GM18873 (cell line): ENCODE measurements around the gene XKR7.

Experiments used
- ATAC-seq: cut with Tn5 transposase; IDR thresholded peaks from one replicate; pipeline ENCODE4 v1.9.1; 2021; ENCODE audit warnings: mild to moderate bottlenecking, moderate library complexity, moderate number of reproducible peaks; ENCODE audit not compliant: unreplicated experiment, low FRiP score

XKR7 gene

DNA sequence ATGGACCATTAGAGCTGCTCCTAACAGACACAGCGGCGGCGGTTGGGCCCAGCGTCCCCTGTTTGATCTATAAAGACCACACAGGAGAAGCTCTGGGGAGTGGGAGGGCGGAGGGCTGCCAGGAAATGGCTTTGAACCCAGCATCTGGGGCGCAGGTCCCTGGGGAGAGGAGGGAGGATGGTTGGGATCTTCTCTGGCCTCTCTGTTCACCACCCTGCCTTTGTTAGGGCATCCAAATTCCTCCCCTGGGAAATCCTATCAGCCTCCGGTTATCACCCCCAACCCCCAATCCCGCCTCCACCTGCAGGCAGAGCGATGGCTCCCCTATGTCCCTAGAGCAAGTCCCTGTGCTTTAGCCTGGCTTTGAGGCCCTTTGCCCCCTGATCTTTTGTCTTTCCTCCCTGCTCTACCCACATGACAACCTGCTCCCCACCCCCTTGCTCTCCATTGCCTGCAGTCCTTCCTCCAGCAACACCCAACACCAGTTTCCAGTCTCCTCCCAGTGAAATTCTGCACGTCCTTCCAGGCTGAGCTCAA lies 7.1 kb downstream of the XKR7 start:
- ATAC-seq, result no peak

DNA sequence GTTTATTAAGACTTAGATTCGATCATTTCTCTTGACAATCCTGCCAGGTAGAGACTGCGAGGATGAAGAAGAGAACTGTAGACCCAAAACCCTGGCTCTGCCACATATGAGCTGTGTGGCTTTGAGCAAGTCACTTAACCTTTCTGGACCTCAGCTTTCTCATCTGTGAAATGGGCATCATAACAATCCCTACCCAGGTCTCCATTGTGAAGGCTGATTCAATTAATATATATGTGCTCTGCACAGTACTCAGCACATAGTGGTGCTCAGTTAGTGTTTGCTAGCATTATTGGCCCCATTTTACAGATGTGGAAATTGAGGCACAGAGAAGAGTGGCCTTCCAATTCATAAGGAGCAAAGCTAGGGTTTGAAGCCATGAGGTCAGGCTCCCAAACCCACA lies 7.9 kb downstream of the XKR7 start:
- no peak for ATAC-seq

DNA sequence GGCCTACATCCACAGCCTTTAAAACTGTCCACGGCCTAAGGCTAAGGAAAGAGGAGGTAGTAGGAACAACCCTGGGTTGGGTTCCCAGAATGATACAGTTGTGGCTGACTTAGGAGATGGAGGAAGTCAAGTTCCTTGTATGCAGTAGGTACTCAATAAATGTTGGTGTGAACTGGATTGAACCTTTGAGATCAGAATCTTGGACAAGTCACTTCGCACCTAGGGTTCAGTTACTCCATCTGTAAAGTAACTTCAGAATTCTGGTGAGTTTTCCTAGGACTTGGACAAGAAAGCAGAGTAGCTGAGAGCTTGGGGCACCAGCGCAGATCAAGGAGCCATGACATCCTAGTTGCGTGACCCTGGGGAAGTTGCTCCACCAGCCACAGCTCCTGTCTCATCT lies 9.1 kb downstream of the XKR7 start:
- no peak for ATAC-seq

GRCh38 chr20:31979713-31980426 lies 11.9 kb downstream of the XKR7 start:
- no peak for ATAC-seq

DNA sequence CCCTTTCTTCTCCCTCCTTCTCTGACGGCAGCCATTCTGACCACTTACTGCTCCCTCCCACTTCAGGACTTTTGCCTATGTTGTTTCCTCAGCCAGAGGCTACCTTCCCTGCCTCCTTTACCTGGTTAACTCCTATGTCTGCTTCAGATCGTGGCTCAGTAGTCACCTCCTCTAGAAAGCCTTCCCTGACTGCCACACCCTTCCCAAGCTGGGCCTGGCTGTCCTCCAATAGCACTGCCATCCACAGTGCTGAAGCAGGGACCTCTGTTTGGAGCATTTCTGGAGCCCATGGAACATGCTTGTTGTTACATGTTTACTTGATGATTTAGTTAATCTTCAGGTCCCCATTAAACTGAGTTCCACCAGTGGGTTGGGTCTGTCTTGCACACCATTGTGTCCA lies 13.8 kb downstream of the XKR7 start:
- no peak for ATAC-seq

DNA sequence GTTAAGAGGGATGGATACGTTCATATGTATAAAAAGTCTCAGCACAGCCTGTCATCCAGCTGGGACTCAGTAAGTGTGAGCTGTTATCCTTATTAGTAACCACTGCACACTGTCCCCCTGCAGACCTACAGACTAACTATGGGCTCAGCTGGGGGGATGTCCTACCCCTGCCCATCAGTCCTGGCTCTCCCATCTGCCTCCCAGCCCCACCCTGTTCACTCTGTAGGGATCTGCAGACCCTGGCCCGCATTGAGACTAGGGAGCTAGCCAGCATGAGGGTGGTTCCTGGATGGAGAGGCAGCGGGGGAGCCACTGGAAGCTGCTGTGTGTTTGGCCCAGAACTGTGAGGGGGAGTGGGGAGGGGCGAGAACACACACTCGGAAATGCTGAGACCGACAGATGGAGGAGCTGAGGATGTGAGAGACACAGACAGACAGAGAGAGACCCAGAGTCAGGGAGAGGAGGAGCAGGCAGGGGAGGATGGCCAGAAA lies 17.1 kb downstream of the XKR7 start:
- no peak for ATAC-seq

DNA sequence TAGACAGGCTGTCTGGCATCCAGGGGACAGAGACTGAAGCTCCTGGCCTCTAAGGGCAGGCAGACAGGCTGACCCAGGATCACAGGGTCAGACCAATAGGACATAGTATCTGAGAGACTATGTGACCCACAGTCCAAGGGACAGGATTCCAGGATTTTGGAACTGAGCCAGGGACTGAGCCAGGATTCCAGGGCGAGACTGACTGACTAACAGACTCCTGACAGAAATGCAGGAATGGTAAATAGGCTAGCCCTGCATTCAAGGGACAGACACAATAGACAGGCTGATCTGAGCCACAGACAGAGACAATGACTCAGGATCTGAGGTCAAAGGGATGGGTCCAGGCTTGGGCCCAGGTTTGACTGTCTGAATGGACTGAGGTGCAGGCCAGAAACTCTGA lies 19.8 kb downstream of the XKR7 start:
- ATAC-seq, result no peak

- ATAC-seq, result no peak
Observed at GRCh38 chr20:31988430-31989015, 20.6 kb downstream of the XKR7 start.

DNA sequence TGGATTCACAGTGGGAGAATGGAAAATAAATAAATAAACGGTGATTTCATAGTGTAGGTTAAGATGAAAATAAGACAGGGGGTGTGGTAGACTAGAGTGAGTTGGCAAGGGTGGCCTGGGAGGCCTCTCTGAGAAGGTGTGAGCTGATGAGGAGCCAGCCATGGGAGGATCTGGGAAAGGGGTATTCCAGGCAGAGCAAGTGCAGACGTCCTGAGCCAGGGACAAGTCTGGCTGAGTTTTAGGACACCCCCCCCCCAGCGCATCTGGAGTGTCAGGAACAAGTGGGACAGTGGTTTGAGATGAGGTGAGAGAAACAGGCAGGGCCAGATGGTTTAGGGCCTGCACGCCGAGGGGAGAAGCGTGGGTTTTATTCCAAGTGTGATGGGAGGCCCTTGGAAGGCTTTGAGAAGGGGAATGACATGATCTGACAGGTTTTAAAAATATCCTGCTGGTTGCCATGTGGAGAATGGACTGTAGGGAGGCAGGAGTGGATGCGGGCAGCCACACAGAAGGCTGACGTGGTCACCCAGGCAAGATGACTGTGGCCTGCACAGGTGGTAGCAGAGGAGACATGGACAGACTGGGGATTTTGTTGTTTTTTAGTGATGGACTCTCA lies 21.2 kb downstream of the XKR7 start:
- ATAC-seq, result no peak

DNA sequence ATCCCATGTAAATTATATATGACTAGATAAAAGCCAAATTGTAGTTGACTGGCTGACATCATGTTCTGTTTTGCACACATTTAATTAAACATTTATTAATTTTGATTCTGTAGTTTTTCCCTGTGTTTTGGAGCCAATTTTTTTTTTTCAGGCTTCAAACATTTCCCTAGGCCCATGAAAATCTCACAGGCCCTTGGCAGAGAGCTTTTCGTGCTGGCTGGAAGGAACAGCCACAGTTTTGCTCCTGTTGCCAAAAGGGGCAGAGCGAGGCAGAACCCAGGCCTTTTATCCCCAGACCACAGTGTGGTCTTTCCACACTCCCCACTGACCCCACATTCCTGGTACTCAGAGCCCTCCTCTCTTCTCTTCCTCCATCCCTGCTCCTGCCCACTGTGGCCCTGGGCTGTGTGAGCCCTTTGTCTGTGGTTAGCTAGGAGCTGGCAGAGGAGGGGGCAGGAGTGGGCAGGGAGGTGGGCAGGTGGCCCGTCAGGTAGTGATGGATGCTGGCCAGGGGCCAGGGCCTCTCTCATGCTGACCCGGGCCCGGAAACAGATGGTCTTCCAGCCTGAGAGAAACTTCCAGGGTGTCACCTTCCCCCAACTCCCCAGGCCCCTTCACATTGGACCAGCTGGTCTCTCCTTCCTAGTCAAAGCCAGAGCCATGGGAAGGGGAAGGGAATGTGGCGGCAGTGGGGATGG lies 22.8 kb downstream of the XKR7 start:
- no peak for ATAC-seq

DNA sequence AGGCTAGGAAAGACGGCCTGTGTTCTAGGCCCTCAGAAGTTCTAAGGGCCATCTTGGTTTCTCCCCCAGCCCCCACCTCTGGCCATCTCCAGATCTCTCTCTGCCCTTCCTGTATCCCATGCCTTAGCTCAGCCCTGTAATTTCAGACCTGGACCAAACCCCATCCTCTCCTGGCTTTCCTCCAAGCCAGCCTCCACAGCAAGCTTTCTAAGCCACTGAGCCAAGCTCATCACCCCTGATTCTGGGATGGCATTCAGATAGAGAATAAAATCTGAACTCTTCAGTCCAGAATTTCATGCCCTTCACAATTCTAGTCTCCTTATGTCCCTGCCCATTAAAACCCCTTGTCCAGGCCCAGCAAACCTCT lies 23.4 kb downstream of the XKR7 start:
- ATAC-seq, result no peak

DNA sequence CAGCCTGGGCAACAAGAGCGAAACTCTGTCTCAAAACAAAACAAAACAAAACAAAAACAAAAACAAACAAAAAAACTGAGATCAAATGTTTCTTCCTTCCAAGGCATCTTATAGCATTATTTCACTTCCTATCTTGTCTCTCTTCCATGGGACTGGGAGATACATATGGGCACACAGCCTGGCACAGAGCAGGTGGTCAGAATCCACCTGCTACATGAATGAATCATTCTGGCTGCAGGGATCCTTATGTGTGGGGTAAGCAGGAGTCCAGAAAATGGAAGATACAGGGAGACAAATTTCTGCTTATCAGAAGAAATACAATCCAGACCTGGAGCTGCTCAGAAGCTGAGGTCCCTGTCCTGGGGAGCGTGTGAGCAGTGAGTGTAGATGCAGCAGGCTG lies 24.1 kb downstream of the XKR7 start:
- no peak for ATAC-seq

DNA sequence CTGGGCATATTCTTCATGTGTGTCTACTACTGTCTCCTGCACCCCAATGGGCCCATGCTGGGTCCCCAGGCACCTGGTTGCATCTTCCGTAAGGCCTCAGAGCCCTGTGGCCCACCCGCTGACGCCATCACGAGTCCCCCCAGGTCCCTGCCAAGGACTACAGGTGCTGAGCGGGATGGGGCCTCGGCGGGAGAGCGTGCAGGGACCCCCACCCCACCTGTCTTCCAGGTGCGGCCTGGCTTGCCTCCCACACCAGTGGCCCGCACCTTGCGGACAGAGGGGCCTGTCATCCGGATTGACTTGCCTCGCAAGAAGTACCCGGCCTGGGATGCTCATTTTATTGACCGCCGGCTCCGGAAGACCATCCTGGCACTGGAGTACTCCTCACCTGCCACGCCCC lies 29.0 kb downstream of the XKR7 start:
- no peak for ATAC-seq

- ATAC-seq, result no peak
Observed at GRCh38 chr20:31998246-31998645, 30.3 kb downstream of the XKR7 start.

DNA sequence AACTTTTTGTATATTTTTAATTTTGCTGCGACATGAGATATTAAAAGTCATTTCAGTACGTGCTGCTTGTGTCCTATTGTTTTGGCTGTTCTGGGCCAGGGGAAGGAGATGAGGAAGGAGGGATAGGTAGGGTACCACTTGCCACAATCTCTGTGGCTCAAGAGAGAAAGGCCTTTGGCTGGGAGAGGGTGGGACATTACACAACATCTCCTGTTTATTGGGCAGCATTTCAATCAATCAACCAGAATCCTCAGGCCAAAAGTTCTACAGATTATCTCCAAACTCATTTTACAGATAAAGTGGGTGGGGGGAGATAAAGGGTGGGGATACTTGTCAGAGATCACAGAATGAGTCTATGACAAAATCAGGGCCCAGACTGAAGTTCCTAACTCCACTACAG lies 35.4 kb downstream of the XKR7 start:
- no peak for ATAC-seq

GRCh38 chr20:32004963-32005362 lies 37.0 kb downstream of the XKR7 start:
- no peak for ATAC-seq

- no peak for ATAC-seq
Observed at GRCh38 chr20:32006053-32006452, 38.1 kb downstream of the XKR7 start.

DNA sequence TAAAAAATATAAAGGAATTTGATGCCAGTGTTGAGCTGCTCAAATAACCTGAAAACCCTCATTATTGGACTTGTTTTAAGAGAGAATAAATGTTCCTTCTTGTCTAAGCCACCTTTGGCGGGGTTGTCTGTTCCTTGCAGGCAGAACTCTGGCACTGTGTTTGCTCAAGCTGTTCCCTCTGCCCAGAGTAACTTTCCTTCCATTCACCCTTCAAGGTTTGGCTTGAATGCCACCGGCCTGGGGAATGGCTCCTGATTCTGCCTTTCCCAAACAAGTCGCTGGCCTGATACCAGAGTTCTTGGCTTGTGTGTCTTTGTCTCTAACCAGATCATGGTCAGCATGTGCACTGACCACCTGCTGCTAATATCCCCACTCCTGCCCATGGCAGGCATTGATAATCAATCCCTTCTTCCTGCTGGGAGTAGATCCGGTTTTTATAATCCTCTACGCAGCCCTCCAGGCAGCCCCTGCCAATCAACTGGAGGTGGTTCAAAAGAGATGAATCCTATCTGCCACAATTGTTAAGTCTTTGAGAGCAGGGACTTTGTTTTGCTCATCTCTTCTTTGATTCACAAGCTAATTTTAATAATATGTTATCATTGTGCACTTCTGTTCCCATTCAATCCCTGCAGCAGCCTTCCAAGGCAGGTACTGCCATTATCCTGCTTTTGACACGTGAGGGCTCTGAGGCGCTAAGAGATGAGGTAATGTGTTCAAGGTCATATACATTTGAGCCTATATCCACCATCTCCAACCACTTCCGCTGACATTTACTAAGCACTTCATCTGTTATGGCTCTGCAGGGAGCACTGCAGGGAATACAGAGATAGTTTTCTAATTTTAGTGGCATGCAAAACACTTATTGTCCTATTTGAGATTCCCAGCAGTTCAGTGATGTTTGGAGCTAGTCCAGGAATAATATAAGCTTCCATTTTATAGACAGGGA lies 39.2 kb downstream of the XKR7 start:
- ATAC-seq, result no peak

GRCh38 chr20:32007787-32008616 lies 40.1 kb downstream of the XKR7 start:
- ATAC-seq, result no peak
